IPS-15b (cell line): ENCODE results near the gene SDCCAG8.

Experiments used
- H3K27me3 ChIP-seq: one replicate; pipeline ENCODE4 v1.6.1; 2013; ENCODE audit warnings: low read length; ENCODE audit not compliant: control insufficient read depth, insufficient read depth
- H3K36me3 ChIP-seq: one replicate; pipeline ENCODE4 v1.6.1; 2013; ENCODE audit warnings: low read length; ENCODE audit not compliant: control insufficient read depth, insufficient read depth
- H3K4me1 ChIP-seq: one replicate; pipeline ENCODE4 v1.6.1; 2013; ENCODE audit warnings: mild to moderate bottlenecking, low read length; ENCODE audit not compliant: control insufficient read depth, insufficient read depth
- H3K4me3 ChIP-seq: one replicate; pipeline ENCODE4 v1.5.1; 2013; ENCODE audit warnings: low read depth, low read length
- H3K9ac ChIP-seq: one replicate; pipeline ENCODE4 v1.6.1; 2013; ENCODE audit warnings: low read depth, mild to moderate bottlenecking, low read length
- H3K9me3 ChIP-seq: one replicate; pipeline ENCODE4 v1.6.1; 2013; ENCODE audit warnings: mild to moderate bottlenecking, low read length; ENCODE audit not compliant: control insufficient read depth, insufficient read depth

Gene SDCCAG8

DNA sequence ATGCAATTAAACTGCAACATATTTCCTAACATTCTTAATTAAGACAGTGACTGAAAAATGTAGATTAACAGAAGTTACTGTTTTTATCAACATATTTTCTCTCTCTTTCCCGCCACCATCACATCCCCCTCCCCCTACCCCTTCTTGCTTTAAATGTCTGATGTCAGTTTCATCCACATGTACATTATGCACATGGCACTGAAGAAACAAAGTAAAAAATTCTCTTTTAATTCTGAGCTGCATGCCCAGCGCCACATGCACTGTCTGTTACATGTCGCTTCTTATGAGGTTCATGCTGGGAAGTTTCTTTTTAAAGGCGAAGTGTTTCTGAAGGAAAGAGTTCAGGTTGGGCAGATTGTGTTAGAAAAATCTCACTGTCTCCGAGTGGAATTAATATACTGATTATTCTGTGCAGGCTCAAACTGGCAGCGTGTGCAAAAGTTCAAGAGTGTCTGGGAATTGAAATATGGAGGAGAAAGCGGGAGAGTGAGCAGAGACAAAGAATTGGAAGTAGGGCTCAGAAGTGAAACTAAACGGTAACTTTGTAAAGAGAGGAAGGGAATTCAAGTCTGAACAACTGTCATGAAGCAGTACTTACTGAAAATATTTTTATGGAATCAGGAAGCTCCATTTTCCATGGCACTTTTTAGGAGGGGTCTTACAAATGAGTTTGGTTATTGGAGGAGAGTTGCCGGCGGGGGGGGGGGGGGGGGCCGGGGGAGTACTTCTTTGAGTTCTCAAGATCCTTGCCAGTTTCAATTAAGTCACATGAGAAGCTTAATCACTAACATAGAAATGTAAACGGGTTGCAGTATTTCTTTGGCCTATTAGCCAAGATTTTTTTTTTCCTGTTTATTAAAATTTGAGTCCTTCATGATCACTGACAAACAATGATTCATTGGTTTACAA, 217.6 kb downstream of the SDCCAG8 start:
- no peaks in the 10 kb centered on the region for H3K9me3 ChIP-seq
- H3K4me3 ChIP-seq = no peak overlapping the region
- no peaks in the 10 kb centered on the region for H3K36me3 ChIP-seq
- no peaks in the 10 kb centered on the region for H3K27me3 ChIP-seq
- H3K4me1 ChIP-seq = peaks cover 25% of the 10 kb centered on the region
- H3K9ac ChIP-seq = no peak overlapping the region

DNA sequence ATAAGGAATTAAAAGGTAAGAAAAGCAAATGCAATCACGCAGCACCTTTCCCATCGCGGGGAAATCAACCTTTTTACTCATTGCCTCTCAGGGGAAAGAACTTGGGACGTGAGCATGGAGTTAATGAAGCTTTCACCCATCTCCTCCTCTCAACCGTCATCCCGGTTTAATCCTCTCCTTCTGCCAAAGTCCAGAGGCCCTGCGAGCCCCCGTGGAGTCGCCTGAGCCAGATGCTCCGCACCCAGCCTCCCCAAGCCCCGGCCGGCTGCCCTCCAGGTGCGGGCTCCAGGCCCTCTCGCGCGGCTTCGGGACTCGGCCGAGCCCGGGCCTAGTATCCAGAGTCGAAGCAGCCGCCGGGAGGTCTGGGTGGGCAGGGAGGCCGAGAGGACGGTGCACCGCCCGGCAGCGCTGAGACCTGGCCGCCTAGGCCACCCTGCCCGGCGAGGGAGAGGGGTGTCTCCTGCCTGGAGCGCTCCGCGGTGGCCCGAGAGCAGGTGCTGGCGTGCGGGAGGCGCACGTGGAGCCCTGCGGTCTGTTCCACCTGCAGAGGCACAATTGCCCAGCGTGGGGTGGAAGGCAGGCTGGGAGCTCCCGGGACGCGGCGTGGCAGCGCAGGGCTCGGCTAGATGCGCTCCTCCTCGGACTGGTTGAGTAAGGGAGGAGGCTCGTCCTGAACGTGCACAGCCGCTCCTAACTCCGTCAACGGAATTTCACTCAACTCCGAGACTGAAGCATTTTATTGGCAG, 218.5 kb downstream of the SDCCAG8 start:
- H3K4me3 ChIP-seq = peak overlapping the region; percentile 6
- H3K27me3 ChIP-seq = no peaks in the 10 kb centered on the region
- H3K4me1 ChIP-seq = peaks cover 25% of the 10 kb centered on the region
- H3K9me3 ChIP-seq = no peaks in the 10 kb centered on the region
- H3K9ac ChIP-seq = no peak overlapping the region
- no peaks in the 10 kb centered on the region for H3K36me3 ChIP-seq

DNA sequence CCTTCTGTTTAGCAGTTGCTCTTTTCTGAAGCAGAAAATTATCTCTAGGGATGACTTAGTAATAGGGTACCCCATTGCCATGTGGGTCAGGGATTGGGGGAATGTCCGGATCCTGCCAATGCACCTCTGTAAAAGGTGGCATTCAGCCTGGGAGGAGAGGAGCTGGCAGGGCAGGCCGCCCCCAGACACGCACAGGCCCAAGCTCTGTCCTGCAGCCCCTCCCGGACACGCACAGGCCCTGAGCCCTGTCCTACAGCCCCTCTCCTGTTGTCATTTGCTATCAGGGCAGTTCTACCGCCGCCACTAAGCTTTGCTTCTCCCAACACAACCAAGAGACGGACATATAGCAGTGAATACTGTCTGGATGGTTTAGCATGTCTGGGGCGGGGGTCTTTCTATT, 219.1 kb downstream of the SDCCAG8 start:
- peak overlapping the region; percentile 6 for H3K4me3 ChIP-seq
- peaks cover 25% of the 10 kb centered on the region for H3K4me1 ChIP-seq
- no peak overlapping the region for H3K9ac ChIP-seq
- no peaks in the 10 kb centered on the region for H3K36me3 ChIP-seq
- no peaks in the 10 kb centered on the region for H3K9me3 ChIP-seq
- H3K27me3 ChIP-seq = no peaks in the 10 kb centered on the region

DNA sequence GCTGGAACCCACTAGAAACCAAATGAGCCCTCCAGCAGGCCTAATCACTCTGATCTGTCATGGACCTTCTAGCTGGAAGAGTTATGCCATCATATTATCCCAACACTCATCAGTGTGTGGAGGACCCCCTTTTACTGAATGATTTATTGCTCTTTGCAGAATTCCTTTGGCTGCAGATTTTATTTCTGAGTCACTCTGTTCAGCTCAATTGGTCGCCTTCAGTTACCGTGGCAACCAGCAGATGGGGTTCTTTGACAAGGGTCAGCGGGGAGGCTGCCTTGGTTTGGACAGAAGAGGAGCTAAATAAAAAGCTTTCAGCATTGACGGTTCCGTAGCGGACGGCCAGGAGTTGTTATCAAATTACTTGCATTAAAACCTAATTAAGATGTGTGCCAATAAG, 220.1 kb downstream of the SDCCAG8 start:
- Histone ChIP-seq H3K9me3 (no peaks in the 10 kb centered on the region), H3K9ac (no peak overlapping the region), H3K4me1 (peaks cover 21% of the 10 kb centered on the region), H3K36me3 (no peaks in the 10 kb centered on the region), H3K4me3 (no peak overlapping the region), H3K27me3 (no peaks in the 10 kb centered on the region)

DNA sequence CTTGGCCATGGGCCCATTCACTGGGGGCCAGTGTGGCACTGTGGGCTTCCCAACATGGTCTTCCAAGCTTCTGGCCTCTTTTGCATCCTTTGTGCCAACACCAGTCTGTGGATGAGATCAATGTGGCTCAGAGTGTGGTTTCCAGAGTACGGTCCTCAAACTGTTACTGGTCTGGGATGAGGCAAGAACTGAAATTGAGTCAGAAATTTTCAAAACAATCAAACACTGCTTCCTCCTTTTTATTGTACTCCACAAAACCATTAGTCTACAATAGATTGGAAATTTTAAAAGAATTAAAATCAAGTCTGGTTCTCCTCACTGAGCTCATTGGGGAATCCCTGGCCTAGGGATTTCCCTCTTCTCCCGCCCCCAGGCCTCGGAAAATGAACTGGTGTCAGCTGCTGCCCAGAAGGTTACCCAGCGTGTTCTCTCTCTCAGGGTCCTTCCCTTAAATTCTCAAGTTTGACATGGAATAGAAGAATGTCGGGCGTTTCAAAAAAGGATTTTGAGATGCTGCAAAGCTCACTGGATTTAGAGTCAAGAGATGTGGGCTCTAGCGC, 222.0 kb downstream of the SDCCAG8 start:
- Histone ChIP-seq H3K9me3 (no peaks in the 10 kb centered on the region), H3K36me3 (no peaks in the 10 kb centered on the region), H3K4me1 (peaks cover 10% of the 10 kb centered on the region), H3K27me3 (no peaks in the 10 kb centered on the region), H3K4me3 (no peak overlapping the region), H3K9ac (no peak overlapping the region)

DNA sequence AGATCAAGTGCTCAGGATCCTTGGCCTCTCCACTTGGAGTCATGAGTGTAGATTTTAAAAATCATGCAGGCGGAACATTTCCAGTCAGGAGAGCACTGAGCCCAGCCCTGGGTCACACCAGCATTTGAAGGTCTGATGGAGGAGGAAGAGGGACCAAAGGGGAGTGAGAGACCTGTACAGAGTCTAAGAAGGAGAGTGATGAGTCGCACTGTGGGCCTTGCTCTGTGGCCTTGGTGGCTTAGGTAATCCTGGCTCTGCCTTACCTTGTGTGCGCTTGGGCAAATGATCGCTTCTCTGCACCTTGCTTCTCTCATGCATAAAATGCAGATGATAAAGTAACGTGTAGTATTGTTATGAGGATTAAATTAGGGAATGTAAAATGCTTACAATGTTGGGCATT, 225.3 kb downstream of the SDCCAG8 start:
- Histone ChIP-seq H3K36me3 (no peaks in the 10 kb centered on the region), H3K27me3 (no peaks in the 10 kb centered on the region), H3K4me1 (peaks cover 6% of the 10 kb centered on the region), H3K9ac (no peak overlapping the region), H3K4me3 (no peak overlapping the region), H3K9me3 (no peaks in the 10 kb centered on the region)

DNA sequence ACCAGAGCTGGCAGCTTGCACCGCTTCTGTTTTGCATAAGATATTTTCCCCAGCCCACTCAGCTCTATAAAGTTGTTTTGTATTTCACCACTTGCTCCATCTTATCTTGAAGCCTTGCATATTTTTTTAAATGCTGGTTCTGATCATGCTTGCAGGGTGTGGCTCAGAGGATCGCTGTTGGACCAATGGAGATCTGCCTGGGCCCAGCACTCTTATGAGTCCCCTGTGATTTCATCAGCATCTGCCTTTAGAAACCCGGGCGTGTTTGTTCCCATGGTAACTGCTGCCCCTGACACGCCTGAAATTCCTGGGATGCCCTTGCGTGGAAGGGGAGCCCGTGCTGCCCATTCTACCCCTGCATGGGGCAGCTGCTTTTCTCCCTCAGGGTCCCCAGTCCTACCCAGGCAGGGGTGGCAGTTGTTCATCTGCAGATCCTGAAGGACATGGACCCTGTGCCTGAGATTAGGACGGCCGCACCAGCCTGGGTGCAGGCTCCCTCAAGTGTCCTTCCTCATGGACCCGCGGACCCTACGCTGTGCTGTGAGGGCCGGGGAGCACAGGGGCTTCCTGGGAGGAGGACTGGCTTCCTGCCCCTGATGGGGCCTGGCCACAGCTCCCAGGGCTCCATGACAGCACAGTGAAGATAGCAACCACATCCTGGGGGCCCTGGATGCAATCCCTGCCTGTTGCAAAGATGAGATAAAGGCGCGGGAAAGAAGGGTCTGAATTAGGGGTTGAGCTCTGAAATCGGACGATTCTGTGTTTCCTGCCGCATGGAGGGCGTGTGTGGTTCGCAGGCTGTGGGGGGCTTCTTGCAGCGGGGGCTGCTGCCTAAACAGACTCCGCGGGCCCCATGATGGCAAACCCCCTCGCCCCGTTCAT, 226.5 kb downstream of the SDCCAG8 start:
- peaks cover 3% of the 10 kb centered on the region for H3K4me1 ChIP-seq
- H3K9ac ChIP-seq = peak overlapping the region; percentile 70

DNA sequence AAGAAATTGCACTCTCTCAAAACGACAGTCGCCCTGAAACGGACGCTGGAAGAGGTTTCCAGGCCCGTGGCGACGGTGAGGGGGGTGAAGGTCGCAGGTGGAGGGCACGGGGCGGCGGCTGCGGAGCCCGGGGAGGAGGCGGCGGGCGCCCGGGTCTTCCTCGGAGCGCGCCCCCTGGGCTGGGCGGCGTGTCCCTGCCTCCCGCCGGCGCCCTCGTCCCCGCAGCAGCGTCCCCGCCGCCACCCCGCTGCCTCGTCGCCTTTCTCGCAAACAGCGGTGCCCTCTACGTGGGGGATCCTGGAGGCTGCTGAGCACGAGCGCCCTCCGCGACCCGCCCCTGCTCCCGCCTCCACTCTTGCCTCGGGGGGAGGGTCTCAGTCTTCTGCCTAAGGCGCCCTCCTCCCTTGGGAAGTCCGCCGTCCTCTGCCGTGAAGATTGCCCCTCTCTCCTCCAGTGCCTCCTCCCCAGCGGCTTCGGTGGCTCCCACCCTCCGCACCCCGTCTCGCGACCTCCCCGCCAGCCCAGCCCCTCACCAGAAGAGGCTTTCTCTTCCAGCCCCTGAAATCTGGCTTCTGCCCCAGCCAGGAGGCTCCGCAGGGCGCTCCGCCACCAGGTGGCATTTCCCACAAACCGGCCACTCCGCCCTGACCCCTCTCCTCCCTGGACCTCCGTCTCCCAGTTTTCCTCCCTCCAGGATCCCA, 227.4 kb downstream of the SDCCAG8 start:
- Histone ChIP-seq H3K27me3 (no peaks in the 10 kb centered on the region), H3K9ac (peak overlapping the region; percentile 70), H3K9me3 (no peaks in the 10 kb centered on the region), H3K36me3 (no peaks in the 10 kb centered on the region), H3K4me3 (peak overlapping the region; percentile 53), H3K4me1 (peaks cover 5% of the 10 kb centered on the region)

More for the DNA sequence above, 226.5 kb downstream of the SDCCAG8 start:
- no peaks in the 10 kb centered on the region for H3K9me3 ChIP-seq
- peak overlapping the region; percentile 53 for H3K4me3 ChIP-seq
- H3K27me3 ChIP-seq = no peaks in the 10 kb centered on the region
- no peaks in the 10 kb centered on the region for H3K36me3 ChIP-seq

DNA sequence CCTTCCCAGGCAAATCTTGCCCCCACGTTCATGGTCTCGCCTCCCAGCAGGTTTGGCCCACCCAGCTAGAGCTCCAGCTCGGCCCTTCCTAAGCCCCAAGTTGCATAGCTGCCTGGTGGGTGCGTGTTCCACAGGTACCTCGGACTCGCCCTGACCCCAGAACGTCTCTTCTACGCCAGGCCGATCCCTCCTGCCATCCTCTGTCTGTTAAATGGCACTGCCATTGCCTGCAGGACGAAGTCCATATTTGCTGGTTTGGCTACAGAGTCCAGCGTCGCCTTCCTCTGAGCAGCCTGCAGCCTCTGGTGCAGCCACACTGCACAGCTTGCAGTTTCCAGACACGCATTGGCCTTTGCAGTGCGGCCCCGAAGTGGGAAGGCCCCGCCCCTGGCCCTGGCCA, 228.1 kb downstream of the SDCCAG8 start:
- H3K9me3 ChIP-seq = no peaks in the 10 kb centered on the region
- no peak overlapping the region for H3K9ac ChIP-seq
- H3K27me3 ChIP-seq = no peaks in the 10 kb centered on the region
- peaks cover 3% of the 10 kb centered on the region for H3K36me3 ChIP-seq
- peaks cover 8% of the 10 kb centered on the region for H3K4me1 ChIP-seq
- H3K4me3 ChIP-seq = peak overlapping the region; percentile 53

DNA sequence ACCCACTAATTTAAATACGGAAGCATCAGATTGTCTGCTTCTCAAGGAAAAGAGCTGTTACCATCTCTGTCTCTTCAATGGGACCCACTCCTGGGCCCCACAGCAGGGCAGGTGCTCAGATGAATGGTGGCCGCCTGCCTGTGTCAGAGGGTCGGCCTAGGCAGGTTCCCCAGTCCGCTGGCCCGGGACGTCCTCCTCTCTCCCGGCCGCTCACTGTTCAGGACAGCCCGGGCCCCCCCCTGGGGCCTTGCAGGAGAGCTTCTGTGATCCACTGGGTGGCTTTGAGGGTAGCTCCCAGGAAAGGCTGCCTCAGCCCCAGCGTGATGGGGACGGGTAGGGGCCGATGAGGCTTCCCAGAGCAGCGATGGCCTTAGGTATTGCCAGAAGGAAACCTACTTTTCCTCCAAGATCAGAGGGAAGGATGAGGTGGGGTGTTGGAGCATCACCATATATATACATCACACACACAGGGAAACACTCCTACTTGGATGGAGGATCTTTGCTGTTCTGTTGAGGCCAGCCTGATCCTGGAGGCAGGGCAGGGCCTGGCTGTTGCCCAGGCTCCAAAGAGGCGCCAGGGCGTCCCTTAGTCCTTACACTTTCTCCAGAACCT, 231.3 kb downstream of the SDCCAG8 start:
- peaks cover 7% of the 10 kb centered on the region for H3K36me3 ChIP-seq
- H3K9ac ChIP-seq = no peak overlapping the region
- no peaks in the 10 kb centered on the region for H3K27me3 ChIP-seq
- H3K9me3 ChIP-seq = no peaks in the 10 kb centered on the region
- H3K4me1 ChIP-seq = peaks cover 32% of the 10 kb centered on the region
- peak overlapping the region; percentile 27 for H3K4me3 ChIP-seq
